ENCODE data around the gene PEX14. TPM values are rescaled to one million over a fixed set of nuclear protein-coding genes. Genes with fewer than 3 reads are reported as not detected.

PEX14 gene
- total RNA-seq, 1 experiment from 2014 or later, result 27.3 TPM

GRCh38 chr1:10440305-10440704, 34.4 kb upstream of the PEX14 start (continued):
- TF ChIP-seq ZNF532 (CRISPR knock-in tag; IDR thresholded peaks at IDR 0.05; ENCODE audit: borderline replicate concordance) (no peak), ZNF232 (CRISPR knock-in tag; IDR thresholded peaks at IDR 0.05) (no peak), STAT6 (CRISPR knock-in tag; conservative IDR thresholded peaks at IDR 0.05; ENCODE audit: low read depth) (no peak), JUN (CRISPR knock-in tag; IDR thresholded peaks at IDR 0.05) (no peak), KAT7 (CRISPR knock-in tag; IDR thresholded peaks at IDR 0.05; ENCODE audit: borderline replicate concordance) (no peak), FOXK1 (CRISPR knock-in tag; IDR thresholded peaks at IDR 0.05) (no peak), ZSCAN18 (CRISPR knock-in tag; IDR thresholded peaks at IDR 0.05) (no peak)

- Mint-ChIP-seq H3K27ac (0 out of 2 replicates have a peak overlapping the region, but pooled peaks have one; percentile 63), H3K27me3 (ENCODE audit: low read depth) (no peaks in the 10 kb centered on the region), H3K4me1 (no peaks in the 10 kb centered on the region), H3K4me3 (no peak overlapping the region), H3K9me3 (no peaks in the 10 kb centered on the region), H3K36me3 (peaks cover 3% of the 10 kb centered on the region; the same call in 1 of the 2 replicates)
- DNase-seq (ENCODE audit: low spot score), result no peak
- ChIA-PET POLR2A (no interaction called here), CTCF (interaction anchor here (2.5 kb wide), 1 partner anchor 11 kb away, joined by 7 read pairs; the partner anchor contains the start of gene CENPS)
- ATAC-seq, result no peak
- no peak for TF ChIP-seq STAT6 (CRISPR knock-in tag; conservative IDR thresholded peaks at IDR 0.05; ENCODE audit: low read depth)
- TF ChIP-seq ARID4B (CRISPR knock-in tag; IDR thresholded peaks at IDR 0.05; ENCODE audit: borderline replicate concordance), result no peak
- TF ChIP-seq ERG (CRISPR knock-in tag; IDR thresholded peaks at IDR 0.05), result no peak
- TF ChIP-seq USF1 (CRISPR knock-in tag; IDR thresholded peaks at IDR 0.05), result no peak
- no peak for TF ChIP-seq ZNF423 (CRISPR knock-in tag; IDR thresholded peaks at IDR 0.05)
Observed at GRCh38 chr1:10440794-10441193, 34.0 kb upstream of the PEX14 start.

All from WTC11 (cell line).